NCI-H187 (cell line): ENCODE measurements around the gene DDX23.

Experiments used
- DNase-seq, 2 experiments: peaks; one replicate each; lab custom pipeline; 2025; lab: John Stamatoyannopoulos, UW

The DDX23 gene

GRCh38 chr12:48795550-48796455, 56.2 kb downstream of the DDX23 start:
- peak; percentile 64 to 70 for DNase-seq

- peak in 1 of 2 experiments; percentile 55 for DNase-seq
Observed at GRCh38 chr12:48794870-48795269, 57.1 kb downstream of the DDX23 start.

- DNase-seq, result no peak
Observed at GRCh38 chr12:48793696-48794095, 58.3 kb downstream of the DDX23 start.

GRCh38 chr12:48789858-48790326, 62.1 kb downstream of the DDX23 start:
- DNase-seq, result no peak

DNA sequence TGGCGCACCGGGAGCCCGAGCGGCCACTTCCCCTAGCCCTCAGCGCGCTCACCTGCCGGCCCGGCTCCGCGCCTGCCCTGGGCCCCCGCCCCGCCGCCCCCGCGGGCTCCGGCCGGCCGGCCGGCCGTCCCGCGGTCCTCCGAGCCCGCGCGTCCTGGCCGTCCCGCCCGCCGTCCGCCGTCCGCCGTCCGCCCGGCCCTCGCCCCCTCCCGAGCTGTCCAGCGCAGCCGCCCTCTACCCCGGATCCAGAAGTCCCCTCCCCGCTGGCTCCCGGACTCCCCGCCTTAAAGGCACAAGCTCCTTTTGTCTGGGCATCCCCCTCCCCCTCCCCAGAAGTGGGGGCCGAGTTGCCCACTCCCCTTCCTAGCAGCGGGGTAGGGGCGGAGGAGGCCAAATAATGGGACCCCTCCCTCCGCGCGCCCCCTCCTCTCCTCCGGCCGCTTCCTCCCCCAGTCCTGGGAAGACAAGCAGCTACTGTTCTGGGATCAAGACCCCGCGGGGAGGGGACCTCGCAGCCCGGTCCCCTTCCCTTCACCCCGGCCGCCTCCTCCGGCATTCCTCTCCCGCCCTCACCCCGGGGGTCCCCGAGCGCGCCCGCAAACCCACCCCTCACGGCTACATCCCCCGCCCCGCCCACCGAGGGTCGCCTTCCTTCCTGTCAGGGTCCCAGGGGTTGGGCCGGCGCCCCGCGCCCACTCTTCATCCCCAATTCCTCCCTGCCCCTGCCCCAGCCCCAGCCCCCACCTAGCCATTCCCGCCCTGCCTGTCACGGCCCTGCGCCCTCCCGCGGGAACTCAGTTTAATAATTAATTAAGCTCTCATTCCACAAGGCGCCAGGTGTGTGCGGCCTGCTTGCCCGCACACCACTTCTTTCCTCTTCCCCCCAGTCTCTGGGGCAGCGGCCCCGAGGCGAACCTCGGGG, 62.8 kb downstream of the DDX23 start, which contains the start of gene ADCY6:
Gene ADCY6 (minus strand): TSS at position 236 of the 922 bp plus-strand sequence. CDS start 5,655 bp downstream, outside the sequence.
- peak in 1 of 2 experiments; percentile 27 for DNase-seq

GRCh38 chr12:48788524-48788853, 63.5 kb downstream of the DDX23 start:
- DNase-seq, result no peak

DNA sequence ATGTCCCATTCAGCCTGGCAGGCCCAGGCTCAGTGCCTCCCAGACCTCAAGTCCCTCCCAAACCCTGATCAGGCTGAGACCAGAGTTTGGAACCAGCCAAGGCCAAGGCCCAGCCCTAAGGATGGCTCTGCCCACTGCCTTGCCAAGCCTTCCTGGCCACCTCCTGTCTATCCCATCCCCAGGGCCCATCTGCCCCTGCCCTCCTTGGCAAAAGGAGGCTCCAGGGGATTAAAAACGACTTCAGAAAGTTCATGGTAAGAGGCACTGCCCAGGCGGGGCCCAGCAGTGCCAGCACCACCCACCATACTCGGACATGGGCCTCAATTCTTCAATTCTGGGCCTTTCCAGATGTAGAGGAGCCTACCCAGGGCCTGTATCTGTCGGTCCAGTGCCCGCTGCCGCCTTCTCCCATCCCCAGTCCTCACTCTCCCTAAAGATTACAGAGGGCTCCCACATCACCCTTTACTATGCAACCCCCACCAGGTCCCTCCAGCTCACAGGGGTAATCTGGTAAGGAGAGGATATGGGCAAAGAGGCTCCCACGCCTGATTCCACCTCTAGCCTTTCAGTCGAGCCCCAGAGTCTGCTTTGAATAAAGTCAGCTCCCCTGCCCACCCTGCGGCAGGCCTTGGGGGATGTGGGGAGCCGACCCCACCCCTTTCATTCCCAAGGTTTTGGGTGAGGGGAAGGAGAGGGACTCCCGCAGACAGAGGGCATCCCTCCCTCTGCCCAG, 64.0 kb downstream of the DDX23 start:
- no peak for DNase-seq

DNA sequence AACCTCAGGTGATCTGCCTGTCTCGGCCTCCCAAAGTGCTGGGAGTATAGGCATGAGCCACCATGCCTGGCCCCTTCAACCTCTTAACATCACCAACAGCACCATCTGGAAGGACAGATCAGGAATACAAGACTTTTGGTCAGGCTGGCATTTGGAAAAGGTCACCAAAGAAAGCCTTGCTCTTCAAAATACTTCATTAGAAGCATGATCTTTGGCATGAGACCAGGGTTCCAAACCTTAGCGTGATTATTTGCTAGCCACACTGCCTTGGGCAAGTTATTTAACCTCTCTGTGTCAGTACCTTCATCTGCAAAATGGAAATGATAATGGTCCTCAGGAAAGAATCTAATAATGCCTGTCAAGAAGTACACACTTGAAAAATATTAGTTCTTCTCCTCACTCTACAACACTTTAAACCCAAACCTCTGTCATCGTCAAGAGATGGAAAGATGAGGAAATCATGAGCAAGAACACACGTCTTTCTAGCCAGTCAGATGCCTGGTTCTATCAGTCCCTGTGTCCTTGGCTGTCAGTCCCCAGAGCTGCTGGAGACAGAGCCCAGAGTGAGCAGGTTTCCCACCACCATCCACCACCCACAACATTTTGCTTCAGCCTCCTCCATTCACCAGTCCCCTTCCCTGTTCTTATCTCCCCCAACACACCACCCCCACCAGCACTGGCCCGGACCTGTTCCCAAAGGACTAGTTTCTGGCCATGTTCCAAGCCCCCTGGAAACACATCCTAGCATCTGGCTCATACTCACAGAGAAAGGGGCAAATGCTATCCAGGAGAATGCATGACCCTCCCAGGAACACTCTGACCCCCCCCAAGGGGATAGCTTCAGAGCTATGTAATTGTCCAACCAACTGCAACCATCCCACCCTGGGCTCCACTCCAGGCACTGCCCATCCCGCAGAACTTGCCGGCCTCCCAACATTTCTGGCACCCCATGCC, 65.1 kb downstream of the DDX23 start:
- DNase-seq, result no peak

GRCh38 chr12:48783432-48783831, 68.5 kb downstream of the DDX23 start:
- no peak for DNase-seq

DNA sequence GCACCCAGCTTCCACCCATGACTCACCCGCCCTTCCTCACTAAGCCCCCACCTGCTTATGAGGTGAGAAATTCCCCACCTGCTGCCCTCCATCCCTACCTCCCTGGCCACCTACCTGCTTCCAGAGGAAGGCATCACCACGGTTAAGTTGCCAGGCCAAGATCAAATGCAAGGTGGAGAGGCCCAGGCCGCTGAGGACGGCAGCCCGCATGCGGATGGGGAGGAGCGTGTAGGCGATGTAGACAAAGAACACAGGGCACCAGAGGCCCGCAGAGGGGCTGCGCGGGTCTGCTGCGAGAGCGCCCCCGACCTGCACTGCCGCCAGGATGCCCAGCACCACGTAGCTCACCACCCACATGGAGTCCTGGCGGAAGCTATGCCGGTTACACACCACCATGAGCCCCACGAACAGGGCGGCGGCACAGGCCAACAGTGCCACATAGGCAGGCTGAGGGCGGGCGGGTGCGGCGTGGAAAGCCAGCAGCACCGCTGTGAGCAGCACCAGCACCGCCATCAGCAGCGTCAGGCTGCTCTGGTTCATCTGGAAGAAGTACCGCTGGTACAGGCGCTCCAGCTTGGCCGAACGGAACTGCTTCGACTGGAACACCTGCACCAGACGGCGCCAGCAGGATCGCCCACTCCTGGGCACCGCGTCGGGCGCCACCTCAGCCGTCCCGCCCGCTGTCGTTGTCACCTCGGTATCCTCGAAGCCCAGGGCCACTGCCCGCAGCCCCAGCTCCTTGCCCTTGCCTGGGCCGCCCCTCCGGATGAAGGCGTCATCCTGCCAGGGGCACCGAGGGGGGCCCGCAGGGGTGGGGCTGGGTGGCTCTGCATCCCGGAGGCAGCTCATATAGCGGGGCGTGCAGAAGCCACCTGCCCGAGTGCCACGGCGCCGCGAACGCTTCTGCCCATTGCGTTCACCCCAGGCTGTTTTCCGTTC, 69.2 kb downstream of the DDX23 start:
- DNase-seq, result no peak

- no peak for DNase-seq
Observed at GRCh38 chr12:48781750-48782456, 70.1 kb downstream of the DDX23 start.

DNA sequence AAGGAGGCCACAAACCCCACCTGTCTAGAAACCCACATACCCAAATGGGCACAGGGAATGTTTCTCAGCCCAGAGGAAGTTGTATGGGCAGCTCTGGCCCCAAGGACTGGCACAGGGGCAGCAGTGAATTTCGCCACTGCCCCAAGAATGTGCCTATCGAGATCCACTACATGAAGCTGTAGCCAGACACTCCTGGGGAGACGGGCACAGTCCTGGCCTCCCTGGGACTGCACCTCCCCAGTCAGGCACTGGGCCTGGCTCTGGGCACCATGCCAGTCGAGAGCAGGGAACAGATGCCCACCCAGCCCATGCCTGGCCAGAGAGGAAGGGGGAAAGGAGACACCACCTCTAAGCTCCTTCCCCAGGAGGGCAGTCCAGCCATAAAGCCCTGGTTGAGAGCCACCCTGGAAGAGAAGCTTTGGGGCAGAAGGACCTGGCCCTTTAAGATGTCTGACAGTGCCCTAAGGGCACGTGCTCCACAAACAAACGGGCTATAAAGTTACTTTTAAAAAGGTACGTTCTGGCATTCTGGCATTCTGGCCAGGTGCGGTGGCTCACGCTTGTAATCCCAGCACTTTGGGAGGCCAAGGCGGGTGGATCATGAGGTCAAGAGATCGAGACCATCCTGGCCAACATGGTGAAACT, 71.5 kb downstream of the DDX23 start:
- DNase-seq, result no peak

DNA sequence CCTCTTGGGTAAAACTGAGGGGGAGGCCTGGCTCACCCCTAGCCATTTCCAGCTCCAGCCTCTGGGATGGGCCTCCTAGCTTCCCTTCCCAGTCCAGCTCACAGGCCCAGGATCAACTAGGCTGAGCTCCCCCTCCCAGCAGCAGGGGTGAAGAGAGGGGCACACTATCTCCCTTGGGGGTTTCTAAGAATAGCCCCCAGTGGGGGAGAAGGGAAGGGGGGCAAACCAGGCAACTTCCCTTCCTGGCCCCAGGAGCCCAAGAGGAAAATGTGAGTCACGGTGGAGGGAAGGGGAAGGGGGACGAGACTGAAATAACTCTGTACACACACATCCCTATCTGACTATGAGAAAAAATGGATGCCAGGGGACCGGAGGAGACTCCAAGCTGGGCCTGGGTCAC, 72.1 kb downstream of the DDX23 start:
- no peak for DNase-seq
